GM21367 (cell line): ENCODE results near the gene ITGAV.

ENCODE experiments used
- ATAC-seq: cut with Tn5 transposase; IDR thresholded peaks from one replicate; pipeline ENCODE4 v1.9.1; 2021; ENCODE audit not compliant: unreplicated experiment

ITGAV gene

DNA sequence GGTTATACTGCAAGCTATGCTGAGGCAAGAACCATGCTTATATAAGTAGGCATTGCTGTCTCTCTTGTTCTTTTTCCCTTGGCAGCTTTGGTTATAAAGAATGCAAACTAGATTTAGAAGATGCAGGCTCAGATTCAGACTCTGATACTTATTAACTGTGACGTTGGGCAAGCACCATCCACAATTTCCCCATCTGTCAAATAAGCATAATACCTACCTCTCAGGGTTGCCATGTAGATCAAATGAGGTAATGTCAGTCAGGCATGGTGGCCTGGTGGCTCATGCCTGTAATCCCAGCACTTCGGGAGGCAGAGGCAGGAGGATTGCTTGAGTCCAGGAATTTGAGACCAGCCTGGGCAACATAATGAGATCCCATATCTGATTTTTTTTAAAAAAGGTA, 21.7 kb downstream of the ITGAV start:
- ATAC-seq, result no peak

DNA sequence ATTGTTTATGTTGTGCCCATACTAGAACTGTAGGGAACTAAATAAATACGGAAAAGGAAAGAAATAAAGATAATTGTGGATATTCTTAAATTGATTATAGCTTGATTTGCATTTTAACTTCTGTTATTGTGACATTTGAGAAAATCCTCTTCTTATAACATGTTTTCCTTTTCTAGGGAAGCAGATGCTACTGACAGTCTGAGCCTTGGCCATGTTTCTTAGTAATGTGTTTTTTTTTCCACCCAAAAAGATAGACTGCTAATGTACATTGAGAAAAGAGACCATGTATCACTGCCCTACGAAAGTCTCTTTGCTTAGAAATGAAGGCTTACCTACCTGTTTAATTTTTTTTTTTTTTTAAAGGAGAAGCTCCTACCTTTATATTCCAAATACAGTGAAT, 22.2 kb downstream of the ITGAV start:
- no peak for ATAC-seq

DNA sequence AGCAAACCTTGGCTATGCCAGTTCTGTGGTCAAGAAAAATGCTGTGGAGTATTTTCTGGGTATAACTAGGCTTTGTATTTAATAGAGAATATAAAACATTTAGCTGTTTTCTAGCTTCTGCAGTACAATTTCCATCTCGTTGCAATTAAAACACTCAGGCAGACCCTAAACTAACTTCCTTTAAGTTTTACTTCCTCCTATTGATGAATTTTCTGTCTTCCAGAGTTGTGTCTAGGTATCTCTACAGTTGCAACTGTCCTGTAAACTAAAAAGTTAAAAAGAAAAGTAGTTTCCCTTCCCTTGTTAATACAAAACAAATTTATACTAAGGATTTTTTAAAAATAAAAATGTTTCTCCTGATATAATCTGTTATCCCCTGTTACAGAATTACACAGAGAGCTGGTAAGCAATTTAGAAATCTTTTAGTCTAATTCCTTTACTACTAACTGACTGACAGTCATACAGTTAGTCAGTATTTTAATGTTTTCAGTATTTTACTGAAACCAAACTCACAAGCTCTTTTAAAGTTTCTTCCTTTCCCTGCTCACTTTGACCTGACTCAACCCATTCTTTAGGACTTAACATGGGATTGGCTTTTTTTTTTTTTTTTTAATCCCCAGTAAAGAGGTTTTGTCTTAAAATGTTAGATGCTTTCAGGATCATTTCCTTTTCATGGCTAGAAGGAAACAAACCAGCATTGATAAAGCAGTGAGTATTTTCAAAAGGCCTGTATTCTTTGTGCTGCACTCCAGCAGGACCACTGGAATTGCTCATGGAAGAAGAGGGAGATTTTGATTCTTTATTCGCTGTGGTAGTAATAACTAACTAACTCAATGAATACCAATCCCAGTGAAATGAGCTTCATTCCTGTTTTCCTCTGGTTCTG, 22.9 kb downstream of the ITGAV start:
- no peak for ATAC-seq

DNA sequence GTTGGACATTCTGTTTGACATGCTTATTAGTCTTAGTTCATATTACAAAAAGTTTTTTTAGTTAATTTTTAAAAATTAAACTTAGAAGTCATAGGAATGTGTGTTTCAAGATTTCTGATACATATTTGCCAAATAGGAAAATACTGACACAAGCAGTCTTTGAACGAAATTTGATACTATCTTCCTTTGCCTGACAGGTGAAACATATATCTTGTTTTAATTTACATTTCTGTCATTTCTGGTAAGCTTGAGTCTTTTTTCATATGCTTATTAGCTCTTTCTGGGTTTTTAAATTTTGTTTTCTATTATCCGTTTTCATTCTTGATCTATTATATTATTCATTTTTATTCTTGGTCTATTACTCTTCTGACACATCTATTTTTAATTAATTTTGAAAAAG, 24.5 kb downstream of the ITGAV start:
- no peak for ATAC-seq

DNA sequence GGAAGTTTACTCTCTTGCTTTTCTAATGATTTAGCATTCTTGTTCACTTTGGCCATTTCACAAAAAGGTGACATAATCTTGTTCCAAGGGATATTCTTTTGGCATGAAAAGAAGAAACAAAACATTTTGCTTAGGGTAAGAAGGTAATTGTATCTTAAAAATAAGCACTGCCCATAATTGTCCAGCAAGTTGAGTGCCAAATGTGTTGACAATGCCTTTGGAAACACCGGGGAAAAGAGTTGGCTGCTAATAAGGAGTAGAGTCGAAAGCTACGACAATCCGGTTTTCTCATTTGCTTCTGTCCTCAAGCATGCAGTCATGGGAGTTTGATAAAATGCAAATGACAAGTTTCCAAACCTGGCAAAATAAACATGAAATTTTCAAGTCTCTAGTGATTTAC, 27.3 kb downstream of the ITGAV start:
- ATAC-seq, result no peak

DNA sequence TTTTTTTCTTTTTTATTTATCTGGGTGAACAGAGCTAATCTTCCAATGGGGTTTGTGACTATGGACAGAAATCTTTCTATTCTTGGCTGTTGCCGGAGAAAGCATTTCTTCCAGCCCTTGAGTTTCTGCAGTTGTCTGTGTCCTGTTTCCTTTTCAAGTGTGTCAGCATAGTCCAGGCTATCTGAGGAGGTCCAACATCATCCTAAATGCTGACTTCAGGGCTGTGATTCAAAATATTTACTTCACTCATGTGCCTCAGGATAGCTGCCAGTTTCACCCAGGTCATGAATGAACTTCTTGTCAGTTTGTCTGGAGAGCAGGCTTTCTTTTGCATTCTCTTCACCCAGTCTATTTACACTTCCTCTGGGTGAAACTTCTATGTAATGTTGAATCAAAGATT, 27.9 kb downstream of the ITGAV start:
- no peak for ATAC-seq

DNA sequence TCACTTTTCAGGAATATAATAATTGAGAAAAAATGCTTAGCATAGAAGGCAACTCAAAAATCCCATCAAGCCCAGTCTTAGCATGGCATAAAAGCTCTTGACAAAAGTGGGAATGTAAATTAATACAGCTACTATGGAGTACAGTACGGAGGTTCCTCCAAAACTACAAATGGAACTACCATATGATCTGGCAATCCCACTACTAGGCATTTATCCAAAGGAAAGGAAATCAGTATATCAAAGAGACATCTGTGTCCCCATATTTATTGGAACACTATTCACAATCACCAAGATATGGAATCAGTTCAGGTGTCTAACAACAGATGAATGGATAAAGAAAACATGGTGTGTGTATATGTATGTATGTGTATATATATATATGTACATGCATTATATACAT, 28.8 kb downstream of the ITGAV start:
- no peak for ATAC-seq

DNA sequence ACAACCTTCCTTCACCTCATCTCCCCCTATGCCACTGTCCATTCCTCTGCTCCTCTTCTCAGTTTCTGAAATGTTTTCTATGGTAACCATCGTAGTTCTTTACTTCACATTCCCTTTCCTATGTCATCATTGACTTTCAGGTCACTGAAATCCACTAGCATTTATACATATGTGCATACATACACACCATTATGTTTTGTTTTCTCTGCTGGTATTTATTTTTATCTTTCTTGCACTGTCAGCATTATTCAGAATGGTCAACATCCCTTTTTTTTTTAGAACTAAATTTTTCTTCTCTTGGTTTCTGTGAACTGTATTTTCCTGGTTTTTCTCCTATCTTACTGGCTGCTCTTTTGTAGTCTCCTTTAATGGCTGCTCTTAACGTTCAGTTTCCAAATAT, 33.2 kb downstream of the ITGAV start:
- ATAC-seq, result no peak

DNA sequence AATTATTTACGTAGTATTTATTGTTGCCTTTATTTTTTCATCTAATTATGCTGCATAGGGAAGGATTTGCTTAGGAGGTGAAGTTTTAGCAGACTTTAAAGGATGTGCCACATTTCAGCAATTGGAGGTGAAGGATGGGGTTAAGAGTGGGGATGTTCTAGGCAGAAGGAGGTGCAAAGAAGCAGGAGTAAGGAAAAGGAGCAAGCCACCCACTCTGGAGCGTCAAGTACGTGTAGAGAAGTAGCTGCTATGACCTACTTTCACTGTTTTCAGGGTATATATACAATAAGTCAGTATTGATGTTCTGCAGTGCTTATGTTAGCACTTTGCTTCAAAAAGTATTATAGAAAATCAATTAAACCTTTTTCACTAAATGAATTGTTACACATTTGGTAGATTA, 34.4 kb downstream of the ITGAV start:
- no peak for ATAC-seq

DNA sequence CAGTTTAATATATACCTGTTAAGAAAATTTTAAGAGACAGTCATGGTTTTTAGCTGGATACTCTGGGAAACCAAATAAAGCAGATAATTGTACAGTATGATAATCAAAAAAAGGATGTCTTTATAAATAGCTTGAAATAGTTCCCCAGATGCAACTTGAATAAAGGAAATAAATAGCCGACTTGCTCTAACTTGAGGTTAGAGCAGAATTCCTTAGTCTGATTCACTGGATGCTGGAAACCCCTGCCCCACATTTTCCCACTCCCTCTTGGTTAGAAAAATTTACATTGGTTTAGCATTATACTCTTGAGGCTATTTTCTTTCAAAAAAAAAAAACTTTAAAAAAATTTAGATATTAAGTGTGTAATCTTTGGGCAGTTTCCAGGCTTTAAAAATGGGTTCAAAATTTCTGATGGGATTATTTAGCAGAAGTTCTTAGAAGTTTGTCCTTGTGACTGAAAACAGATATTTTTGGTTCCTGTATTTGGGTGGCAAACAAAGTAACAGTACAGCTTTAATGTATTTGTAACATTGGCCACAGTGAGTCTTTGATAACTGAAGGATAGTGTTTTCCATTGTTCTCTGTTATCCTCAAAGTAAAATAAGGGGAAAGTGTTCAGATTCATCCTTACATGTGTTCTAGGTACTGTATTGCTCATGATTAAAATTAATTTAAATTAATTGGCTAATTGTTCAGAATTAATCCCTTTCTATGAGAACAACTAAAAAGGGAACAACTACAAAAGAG, 39.6 kb downstream of the ITGAV start:
- ATAC-seq, result no peak

DNA sequence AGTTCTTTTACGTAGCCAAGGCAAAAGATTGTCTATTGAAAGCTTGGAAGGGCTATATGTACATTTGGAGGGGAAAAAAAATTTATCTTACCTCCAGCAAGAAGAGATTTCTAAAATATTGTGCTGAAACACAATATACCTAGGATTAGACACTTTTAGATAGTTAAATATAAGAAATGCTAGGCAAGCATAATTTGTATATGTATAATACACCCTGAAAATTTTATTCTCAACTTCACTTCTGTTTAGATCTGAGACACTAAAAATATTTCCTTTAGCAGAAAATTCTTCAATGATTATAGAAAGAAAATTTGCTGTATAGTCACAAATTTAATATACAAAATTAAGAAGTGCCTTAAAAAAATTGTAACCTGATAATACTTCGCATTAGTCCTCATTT, 42.6 kb downstream of the ITGAV start:
- no peak for ATAC-seq

DNA sequence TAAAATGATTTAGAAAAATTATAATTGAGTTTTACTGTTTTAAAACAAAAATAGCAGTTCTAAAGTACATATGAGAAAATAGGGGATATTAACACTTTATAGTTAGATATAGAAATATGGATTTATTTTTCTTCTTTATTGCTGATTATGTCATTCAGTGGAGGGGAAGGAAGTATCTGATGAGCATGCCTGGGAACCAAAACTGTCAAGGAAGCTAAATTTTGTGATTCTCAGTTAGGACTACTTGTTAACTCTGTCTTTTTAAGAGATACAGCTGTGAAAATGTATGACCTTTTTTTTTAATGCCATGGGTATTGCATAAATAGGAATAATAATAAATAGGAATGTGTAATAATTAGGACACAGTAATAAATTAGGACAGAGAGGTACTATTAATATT, 44.8 kb downstream of the ITGAV start:
- no peak for ATAC-seq

DNA sequence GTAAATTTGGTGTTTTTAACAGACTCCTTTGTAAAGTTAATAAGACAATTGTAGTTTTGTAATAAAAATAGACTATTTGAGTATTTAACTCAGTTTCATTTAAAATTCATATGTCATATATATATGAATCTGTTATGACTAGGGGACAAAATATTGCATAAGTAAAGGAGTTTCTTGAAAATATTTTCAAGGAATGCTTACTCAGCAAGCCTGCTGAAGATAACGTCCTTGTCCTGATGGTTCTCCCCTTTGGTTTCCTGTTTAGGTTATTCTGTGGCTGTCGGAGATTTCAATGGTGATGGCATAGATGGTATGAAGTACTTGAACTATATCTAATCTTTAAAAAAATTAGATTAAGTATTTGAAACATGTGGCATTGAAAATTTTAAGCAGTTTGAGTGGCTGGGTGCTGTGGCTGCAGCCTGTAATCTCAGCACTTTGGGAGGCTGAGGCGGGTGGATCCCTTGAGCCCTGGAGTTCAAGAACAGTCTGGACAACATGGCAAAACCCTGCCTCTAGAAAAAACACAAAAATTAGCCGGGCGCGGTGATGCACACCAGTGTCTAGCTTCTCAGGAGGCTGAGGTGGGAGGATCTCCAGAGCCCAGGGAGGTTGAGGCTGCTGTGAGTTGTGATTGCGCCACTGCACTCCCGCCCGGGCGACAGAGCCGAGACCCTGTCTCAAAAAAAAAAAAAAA, 47.1 kb downstream of the ITGAV start:
- no peak for ATAC-seq

DNA sequence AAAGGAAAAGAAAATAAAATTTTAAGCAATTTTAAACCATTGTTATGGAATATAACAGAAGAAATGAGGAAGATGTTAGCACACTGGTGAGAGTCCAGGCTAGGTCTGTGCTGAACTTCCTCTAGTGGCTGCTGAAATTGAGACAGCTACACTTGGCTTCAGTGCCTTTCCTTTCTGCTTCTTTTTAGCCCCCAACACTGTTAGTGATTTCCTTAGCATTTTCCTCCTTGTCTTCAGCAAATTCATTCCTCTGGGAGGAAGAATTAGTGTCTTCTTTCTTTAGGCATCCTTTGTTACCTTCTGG, 47.6 kb downstream of the ITGAV start:
- ATAC-seq, result no peak

DNA sequence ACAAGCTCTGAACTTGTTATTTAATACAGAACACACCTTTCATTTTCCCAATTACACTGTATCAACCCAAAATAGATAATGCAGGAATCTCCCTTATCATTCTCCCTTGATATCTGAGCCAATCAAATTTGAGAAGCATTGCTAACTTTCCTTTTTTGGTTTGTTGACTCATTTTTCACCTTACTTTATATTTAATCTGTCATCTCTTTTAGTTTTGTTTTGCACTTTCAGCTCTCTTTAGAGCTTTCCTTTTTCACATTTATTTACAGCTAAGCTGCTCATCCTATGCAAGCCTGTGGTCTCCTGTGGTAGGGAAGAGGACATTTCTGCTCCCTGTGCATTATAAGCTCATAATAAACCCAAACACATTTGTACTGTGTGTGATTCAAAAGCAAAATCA, 50.1 kb downstream of the ITGAV start:
- ATAC-seq, result peak; percentile 76

DNA sequence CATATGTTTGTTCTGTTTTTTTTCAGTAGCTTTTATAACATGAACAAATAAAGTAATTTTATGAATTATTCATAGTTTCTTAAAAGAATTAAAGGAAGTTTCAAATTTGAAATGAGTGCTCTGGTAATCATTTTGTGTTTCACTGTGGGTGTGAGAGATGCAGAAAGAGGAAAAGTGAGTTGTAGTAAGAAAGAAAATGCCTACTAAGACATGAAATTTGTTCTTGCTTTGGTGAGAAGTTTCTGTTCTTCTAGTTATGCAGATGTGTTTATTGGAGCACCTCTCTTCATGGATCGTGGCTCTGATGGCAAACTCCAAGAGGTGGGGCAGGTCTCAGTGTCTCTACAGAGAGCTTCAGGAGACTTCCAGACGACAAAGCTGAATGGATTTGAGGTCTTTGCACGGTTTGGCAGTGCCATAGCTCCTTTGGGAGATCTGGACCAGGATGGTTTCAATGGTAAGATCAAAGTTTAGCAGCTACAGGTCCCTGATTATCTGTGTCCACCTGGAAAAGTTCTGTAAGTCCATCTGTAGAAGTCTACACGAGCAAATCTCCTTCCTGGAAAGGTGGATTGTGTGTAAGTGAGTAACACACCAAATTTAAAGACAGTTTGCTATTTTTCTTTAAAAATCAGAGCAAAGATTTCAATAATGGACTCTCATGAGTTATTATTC, 51.4 kb downstream of the ITGAV start:
- no peak for ATAC-seq

DNA sequence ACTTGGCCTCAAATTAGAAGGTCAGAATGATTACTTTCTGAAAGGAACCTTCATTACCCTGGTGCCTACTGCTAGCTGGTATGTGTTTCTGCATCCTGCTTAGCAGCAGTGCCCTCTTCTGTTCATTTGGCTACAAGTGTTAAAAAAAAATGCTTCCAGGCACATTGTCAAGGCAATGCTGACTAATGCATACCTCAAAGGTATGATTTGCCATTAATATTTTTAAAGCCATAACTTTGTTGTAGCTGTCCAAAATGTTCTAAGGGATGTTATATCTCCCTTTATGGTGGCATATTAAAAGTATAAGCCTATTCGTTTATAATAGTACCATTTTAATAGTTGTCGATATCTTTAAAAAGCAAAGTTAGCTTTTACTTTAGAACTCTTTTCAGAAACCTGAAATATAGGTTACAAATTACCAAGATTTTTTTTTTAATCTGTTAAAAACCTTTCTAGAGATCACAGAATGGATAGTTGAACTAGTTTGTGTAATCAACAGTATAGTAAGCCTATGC, 52.0 kb downstream of the ITGAV start:
- peak; percentile 77 for ATAC-seq

DNA sequence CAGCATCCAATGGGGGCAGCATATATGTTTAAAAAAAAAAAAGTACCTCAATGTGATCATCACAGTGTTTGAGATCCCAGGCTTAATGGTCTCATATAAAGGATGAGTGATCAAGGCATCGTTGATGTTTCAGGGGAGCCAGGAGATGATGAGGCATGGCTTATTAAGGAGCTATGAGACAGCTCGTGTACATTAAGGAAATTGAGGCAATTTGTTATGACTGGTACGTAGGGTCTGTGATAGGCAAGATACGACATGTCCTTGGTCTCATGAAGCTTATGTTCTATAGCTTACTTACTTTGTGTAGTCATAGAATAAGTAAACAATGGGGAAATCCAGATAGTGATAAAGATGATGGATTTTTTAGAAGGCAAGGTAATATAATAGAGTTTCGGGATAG, 54.9 kb downstream of the ITGAV start:
- no peak for ATAC-seq

DNA sequence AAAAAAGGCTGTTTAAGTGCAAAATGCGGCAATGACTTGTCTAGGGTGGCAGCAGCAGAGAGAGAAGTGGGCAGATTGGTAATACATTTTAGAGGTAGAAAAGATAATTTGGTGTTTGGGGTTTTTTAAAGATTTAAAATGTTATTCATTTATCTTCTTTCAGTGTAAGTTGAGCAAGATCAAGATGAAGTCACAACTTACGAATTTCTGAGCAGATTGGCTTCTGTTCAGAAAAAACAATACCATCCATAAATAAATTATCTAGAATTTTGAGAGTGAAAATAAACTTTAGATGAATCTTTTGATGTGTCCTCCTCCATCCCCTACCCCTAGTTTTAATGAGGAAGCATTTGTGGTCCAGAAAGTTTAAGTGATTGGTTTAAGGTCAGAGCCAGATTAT, 56.1 kb downstream of the ITGAV start:
- ATAC-seq, result no peak

DNA sequence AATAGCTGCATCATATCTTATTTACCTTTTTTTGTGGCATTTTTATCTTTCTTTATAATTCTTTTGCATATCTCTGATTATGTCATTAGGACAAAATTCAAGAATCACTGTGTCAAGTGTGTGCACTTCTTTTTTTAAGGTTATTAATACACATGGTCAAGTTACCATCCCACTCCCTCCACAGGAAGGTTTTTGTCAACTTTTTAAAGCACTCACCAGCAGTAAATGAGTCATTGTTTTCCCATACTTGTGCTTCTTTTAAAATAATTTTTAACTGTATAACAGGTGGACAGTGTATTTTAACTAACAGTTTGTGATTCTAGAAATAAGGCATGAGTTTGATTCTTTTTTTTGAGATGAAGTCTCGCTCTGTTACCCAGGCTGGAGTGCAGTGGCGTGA, 58.3 kb downstream of the ITGAV start:
- ATAC-seq, result no peak

DNA sequence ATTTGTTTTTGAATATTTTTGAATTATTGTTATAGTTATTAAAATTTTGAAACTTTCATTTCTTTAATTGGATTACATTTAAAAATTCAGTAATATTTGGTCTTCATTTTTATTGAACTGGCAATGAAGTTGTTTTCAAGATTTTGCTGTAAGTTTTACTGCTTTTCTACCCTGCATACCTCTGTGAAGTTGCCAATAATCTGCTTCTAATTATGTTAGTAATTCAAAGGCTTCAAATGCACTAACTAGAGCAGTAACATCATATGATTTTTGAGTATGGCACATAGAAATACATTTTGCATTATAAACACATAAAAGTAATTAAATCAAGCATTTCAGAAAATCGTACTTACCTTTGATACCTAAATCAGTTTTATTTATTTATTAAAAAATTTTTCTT, 63.7 kb downstream of the ITGAV start:
- no peak for ATAC-seq
